Stimulated activated CD8-positive, alpha-beta memory T cell treated with anti-CD3 and anti-CD28 coated beads, Interleukin-7, amount 100 ng/mL, for 1 hour (primary cell): Measurements from ENCODE around the gene WNT1.
A peak's percentile ranks its signal among the peaks of the same experiment; 100 is the strongest.

Experiments
- DNase-seq, 2 donors: peaks; one replicate each; pipeline ENCODE4 v3.0.0-alpha.2; 2020; ENCODE audit warnings: low read depth in 2 of 2

Gene WNT1

GRCh38 chr12:48961331-48961730 lies 16.8 kb upstream of the WNT1 start:
- DNase-seq: no peak

- no peak for DNase-seq
Observed at GRCh38 chr12:48961801-48962200, 16.3 kb upstream of the WNT1 start.

GRCh38 chr12:48965298-48965838 lies 12.8 kb upstream of the WNT1 start:
- DNase-seq: no peak

GRCh38 chr12:48966177-48966895 lies 11.8 kb upstream of the WNT1 start:
- DNase-seq: no peak

GRCh38 chr12:48967991-48968390 lies 10.1 kb upstream of the WNT1 start:
- no peak for DNase-seq

- no peak for DNase-seq
Observed at GRCh38 chr12:48968467-48968866, 9.7 kb upstream of the WNT1 start.

GRCh38 chr12:48969160-48969771 lies 8.9 kb upstream of the WNT1 start:
- DNase-seq: no peak

GRCh38 chr12:48969833-48970701 lies 8.1 kb upstream of the WNT1 start:
- DNase-seq: no peak

- no peak for DNase-seq
Observed at GRCh38 chr12:48970702-48971334, 7.3 kb upstream of the WNT1 start.

GRCh38 chr12:48972213-48972951 lies 5.7 kb upstream of the WNT1 start:
- DNase-seq: no peak

- DNase-seq: no peak
Observed at GRCh38 chr12:48972952-48973483, 5.1 kb upstream of the WNT1 start.

- no peak for DNase-seq
Observed at GRCh38 chr12:48973531-48973930, 4.6 kb upstream of the WNT1 start.

GRCh38 chr12:48973941-48974673 lies 4.0 kb upstream of the WNT1 start:
- DNase-seq: no peak

- DNase-seq: peak in 1 of 2 donors; percentile 65
Observed at GRCh38 chr12:48977290-48978281, 536 bp upstream of the WNT1 start.

GRCh38 chr12:48978741-48979601 lies 849 bp downstream of the WNT1 start:
- DNase-seq: no peak

GRCh38 chr12:48979602-48980388 lies 1.7 kb downstream of the WNT1 start:
- DNase-seq: no peak

- no peak for DNase-seq
Observed at GRCh38 chr12:48980389-48980952, 2.3 kb downstream of the WNT1 start.
